ENCODE data around the gene NBAS.
"Not testable (repeated sequence)": the region's sequence is repeated elsewhere in the genome, so short reads cannot be mapped to it uniquely, and the experiment has no call there.

Gene NBAS

GRCh38 chr2:15363734-15364133 is 197.4 kb downstream of the NBAS start:
- DNase-seq (ENCODE audit: low read depth in 2 of 2), result no peak

- peak; percentile 25 to 26 for DNase-seq (ENCODE audit: low read depth in 2 of 2)
Measured at GRCh38 chr2:15363142-15363541, 198.0 kb downstream of the NBAS start.

- DNase-seq (ENCODE audit: low read depth in 2 of 2), result peak; percentile 30 to 34
Measured at GRCh38 chr2:15359716-15360531, 201.2 kb downstream of the NBAS start.

- DNase-seq (ENCODE audit: low read depth in 2 of 2), result no peak
Measured at GRCh38 chr2:15357922-15358321, 203.2 kb downstream of the NBAS start.

- DNase-seq (ENCODE audit: low read depth in 2 of 2), result no peak
Measured at GRCh38 chr2:15357186-15357585, 203.9 kb downstream of the NBAS start.

- DNase-seq (ENCODE audit: low read depth in 2 of 2), result no peak
Measured at GRCh38 chr2:15355386-15355785, 205.7 kb downstream of the NBAS start.

- no peak for DNase-seq (ENCODE audit: low read depth in 2 of 2)
Measured at GRCh38 chr2:15354596-15355366, 206.4 kb downstream of the NBAS start.

GRCh38 chr2:15352363-15352762 is 208.8 kb downstream of the NBAS start:
- DNase-seq (ENCODE audit: low read depth in 2 of 2), result no peak

GRCh38 chr2:15348636-15349035 is 212.5 kb downstream of the NBAS start:
- no peak for DNase-seq (ENCODE audit: low read depth in 2 of 2)

- no peak for DNase-seq (ENCODE audit: low read depth in 2 of 2)
Measured at GRCh38 chr2:15348045-15348444, 213.1 kb downstream of the NBAS start.

GRCh38 chr2:15346624-15347023 is 214.5 kb downstream of the NBAS start:
- DNase-seq (ENCODE audit: low read depth in 2 of 2), result no peak

- DNase-seq (ENCODE audit: low read depth in 2 of 2), result no peak
Measured at GRCh38 chr2:15337996-15338666, 223.0 kb downstream of the NBAS start.

GRCh38 chr2:15334644-15335326 is 226.3 kb downstream of the NBAS start:
- peak; percentile 20 to 33 for DNase-seq (ENCODE audit: low read depth in 2 of 2)

GRCh38 chr2:15331787-15332186 is 229.3 kb downstream of the NBAS start:
- DNase-seq (ENCODE audit: low read depth in 2 of 2), result no peak

- DNase-seq (ENCODE audit: low read depth in 2 of 2), result no peak
Measured at GRCh38 chr2:15325296-15325695, 235.8 kb downstream of the NBAS start.

- no peak for DNase-seq (ENCODE audit: low read depth in 2 of 2)
Measured at GRCh38 chr2:15323227-15323626, 237.9 kb downstream of the NBAS start.

- not testable (repeated sequence) for DNase-seq (ENCODE audit: low read depth in 2 of 2)
Measured at GRCh38 chr2:15321481-15321880, 239.7 kb downstream of the NBAS start.

- no peak for DNase-seq (ENCODE audit: low read depth in 2 of 2)
Measured at GRCh38 chr2:15316370-15316814, 244.7 kb downstream of the NBAS start.

GRCh38 chr2:15315411-15315810 is 245.7 kb downstream of the NBAS start:
- DNase-seq (ENCODE audit: low read depth in 2 of 2), result no peak

GRCh38 chr2:15313657-15314056 is 247.5 kb downstream of the NBAS start:
- no peak for DNase-seq (ENCODE audit: low read depth in 2 of 2)

- DNase-seq (ENCODE audit: low read depth in 2 of 2), result no peak
Measured at GRCh38 chr2:15311926-15312325, 249.2 kb downstream of the NBAS start.
